ENCODE results near the gene MRPS2.
"Not testable (repeated sequence)": the region's sequence is repeated elsewhere in the genome, so short reads cannot be mapped to it uniquely, and the experiment has no call there.

MRPS2 gene

DNA sequence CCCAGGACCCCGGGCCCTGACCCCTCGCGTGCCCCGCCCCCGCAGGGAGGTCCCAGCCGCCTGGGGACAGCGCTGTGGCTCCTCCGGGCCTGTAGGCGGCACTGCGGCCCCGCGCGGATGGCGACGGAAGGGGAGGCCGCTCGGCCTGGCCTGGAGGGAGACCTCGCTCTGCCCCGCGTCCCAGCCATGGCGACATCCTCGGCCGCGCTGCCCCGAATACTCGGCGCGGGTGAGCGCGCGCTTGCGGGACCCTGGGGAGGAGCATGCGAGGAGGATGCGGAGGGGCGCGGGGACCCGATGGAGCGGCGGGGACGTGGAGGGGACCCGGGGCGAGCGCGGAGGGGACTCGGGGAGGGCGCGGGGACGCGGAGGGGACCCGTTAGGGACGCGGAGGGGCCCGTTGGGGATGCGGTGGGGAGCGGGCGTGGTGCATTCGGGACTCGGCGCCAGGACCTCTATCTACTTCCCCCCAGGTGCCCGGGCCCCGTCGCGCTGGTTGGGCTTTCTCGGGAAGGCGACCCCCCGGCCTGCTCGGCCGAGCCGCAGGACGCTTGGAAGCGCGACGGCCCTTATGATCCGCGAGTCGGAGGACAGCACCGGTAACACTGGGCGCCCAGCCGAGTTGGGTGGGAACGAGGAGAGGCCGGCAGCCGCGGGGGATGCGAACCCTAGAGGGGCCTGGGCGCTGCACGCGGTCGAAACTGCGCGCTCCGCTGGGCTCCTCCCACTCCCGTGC lies at the start of gene MRPS2:
Gene MRPS2, plus strand, starts transcription at position 158 of the 736 bp plus-strand sequence. Its CDS starts 29 bp downstream, at position 187.
- no peak for FAIRE-seq

DNA sequence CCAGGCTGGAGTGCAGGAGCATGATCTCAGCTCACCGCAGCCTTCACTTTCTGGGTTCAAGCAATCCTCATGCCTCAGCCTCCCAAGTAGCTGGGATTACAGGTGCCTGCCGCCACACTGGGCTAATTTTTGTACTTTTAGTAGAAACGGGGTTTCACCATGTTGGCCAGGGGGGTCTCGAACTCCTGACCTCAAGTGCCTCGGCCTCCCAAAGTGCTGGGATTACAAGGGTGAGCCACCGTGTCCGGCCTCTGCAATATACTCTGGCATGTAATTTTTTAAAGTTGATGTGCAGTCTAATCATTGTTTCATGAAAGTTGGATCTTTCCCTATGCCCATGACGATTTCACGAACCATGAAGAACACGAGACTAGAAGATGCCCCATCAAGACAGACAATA lies 49.5 kb upstream of the MRPS2 start:
- FAIRE-seq = no peak

DNA sequence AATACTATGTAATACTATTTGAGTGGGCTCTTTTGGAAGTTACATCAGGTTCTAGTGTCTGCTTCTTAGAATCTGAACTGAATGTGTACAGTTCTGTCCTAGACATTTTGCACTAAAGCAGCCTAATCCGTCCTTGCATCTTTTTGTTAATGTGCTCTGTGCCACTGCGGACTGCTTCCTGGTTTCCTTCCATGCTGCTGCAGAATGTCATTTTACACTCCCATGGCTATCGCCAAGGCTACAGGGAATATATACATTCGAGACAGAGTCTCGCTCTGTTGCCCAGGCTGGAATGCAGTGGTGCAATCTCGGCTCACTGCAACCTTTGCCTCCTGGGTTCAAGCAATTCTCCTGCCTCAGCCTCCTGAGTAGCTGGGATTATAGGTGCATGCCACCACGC lies 48.6 kb upstream of the MRPS2 start:
- not testable (repeated sequence) for FAIRE-seq

DNA sequence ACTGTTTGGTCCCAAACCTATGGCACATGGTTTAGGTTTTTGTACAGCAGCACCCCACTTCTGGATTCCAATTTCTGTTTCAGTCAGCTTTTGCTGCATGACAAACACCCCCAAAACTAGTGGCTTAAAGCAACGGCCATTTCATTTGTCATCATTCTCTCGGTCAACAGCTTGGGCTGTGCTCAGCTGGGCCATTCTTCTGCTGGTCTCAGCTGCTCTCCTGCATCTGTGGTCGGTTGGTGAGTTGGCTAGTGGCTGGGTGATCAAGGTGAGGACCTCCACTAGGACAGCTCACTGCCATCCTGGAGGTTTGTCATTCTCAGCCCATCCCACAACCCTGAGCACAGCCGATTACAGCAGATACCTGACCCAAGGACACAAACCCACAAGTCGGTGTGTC lies 45.7 kb upstream of the MRPS2 start:
- FAIRE-seq = no peak

DNA sequence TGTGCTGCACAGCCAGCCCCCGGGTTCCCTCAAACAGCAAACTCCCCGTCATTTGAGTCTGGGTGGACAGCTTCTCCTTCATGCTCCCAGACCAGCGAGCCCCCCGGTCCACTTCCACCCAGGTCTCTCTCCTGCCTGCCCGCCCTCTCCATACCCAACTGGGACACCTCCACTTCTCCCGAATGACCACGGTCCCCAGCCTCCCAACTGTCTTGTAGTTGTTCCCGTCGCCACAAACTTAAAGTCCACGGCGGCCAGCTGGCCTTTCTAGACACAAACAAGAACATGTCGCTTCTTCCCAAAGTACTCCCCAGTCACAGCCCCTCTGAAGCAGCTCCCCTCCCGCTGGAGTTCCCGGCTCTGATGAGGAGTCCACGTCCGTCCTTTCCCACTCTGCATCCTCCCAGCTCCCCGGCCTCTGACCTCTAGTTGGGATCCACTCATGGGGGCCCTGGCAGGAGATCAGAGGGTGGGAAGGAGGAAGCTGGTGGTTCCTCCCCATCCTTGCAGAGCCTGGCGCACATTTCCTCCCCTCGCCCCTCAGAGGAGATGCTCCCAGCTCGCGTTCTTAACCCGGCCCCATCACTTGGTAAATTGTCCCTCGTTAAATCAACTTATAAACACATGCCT lies 45.0 kb upstream of the MRPS2 start:
- FAIRE-seq = no peak

DNA sequence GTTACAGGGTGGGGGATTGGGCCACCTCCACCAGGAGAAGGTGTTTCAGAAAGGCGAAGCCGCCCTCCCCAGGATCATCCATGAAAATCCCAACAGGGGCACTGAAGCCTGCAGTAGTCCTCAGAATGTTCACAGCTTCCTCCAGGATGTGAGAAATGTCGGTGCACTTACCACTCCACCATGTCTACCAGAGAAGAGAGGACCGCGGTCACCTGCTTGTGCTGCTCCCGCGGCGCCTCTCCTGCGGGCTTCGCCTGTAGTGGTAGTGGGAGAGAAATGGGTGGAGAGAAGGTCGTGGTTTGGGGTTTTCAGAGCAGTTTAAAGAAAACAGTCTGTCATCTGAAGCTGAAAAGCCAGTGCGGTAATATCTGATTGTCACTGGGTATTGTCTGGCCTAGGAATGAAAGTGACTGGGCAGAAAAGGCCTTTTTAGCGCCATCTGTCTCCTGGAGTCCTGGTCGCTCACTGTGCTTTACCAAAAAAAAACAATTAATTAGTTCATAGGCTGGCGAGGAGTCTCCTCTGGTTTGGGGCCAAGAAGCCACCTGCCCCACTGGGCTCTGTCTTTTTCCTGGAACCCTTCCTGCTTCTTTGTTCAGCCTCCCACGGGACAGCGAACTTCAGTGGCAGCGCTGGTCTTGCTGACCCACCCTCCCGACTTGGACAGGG lies 43.9 kb upstream of the MRPS2 start:
- FAIRE-seq = no peak

DNA sequence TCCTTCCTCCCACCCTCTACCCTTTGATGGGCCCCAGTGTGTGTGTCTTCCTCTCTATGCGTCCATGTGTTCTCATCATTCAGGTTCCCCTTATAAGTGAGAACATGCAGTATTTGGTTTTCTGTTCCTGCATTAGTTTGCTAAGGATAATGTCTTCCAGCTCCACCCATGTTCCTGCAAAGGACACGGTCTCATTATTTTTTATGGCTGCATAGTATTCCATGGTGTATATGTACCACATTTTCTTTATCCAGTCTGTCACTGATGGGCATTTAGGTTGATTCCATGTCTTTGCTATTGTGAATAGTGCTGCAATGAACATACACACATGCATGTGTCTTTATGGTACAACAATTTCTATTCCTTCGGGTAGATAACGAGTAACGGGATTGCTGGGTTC lies 42.0 kb upstream of the MRPS2 start:
- not testable (repeated sequence) for FAIRE-seq

DNA sequence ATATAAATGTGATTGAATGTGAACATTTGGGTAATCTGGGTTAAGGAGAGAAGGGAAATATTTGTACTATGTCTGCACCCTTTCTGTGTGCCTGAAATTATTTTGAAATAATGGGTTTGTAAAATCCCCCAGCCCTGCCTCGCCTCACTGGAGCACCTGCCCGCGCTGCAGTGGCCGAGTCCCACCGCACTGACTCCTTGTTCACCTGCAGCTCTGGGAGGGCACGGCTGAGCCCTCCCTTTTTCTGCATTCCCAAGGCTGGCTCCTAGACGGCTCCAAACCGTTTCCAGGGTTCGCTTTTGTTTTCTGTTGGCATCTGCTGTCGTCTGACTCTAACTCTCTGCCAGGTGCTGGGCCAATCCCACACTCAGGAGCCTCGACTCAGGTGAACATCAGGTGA lies 38.5 kb upstream of the MRPS2 start:
- no peak for FAIRE-seq

DNA sequence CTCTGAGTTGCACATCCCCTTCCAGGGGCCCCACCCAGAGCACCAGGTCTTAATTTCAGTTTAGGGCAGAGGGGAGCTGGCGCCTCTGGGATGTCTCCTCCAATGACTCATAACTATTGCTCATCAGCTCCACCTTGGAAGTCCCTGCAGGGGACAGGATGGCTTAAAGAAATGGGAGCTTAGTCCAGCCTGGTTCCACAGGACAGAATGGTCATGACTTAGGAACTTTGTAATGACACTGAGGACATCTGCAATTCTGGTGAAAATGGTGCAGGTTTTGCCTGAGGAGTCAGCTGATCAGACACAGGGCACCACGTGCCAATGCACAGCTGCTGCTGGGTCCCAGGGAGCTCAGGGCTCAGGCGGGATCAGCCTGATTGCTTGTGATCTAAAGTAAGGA lies 37.3 kb upstream of the MRPS2 start:
- no peak for FAIRE-seq

DNA sequence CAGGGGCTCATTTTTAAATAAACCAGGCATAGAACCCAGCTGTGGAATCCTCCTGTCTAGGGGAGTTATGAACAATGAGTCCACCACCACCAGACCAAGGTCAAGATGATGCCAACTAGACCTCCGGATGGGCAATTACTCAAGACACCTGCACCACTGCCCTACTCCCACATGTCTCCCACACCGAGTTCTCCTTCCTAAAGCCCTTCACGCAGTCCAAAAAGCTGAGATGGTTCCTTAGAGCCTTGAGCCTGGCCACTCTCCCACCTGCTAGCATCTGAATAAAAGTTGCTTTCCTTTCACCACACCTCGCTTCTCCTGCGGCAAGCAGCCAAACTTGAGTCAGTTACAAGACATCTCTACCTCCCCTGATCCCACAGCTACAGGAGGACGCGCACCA lies 36.3 kb upstream of the MRPS2 start:
- no peak for FAIRE-seq

DNA sequence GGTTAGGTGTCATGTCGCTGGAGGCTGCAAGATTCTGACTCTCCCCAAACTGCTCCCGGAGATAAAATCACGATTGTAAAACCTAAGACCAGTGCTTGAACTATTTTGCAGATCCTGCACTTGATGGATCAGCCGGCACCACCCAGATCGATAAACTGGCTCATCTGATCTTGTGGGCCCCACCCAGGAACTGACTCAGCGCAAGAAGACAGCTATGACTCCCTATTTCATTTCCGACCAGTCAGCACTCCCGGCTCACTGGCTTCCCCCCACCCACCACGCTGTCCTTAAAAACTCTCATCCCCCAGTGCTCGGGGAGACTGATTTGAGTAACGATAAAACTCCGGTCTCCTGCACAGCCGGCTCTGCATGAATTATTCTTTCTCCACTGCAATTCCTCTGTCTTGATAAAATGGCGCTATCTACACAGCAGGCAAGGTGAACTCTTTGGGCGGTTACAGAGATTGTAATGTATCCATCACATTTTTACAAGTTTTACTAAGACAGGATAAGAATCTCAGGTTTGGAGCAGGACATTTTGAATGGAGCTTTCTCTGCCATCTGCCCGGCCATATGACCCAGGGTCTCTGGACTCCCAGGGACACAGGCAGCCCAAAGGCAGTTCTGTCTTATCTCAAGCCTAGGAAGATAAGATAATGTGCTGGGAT lies 31.5 kb upstream of the MRPS2 start:
- no peak for FAIRE-seq

DNA sequence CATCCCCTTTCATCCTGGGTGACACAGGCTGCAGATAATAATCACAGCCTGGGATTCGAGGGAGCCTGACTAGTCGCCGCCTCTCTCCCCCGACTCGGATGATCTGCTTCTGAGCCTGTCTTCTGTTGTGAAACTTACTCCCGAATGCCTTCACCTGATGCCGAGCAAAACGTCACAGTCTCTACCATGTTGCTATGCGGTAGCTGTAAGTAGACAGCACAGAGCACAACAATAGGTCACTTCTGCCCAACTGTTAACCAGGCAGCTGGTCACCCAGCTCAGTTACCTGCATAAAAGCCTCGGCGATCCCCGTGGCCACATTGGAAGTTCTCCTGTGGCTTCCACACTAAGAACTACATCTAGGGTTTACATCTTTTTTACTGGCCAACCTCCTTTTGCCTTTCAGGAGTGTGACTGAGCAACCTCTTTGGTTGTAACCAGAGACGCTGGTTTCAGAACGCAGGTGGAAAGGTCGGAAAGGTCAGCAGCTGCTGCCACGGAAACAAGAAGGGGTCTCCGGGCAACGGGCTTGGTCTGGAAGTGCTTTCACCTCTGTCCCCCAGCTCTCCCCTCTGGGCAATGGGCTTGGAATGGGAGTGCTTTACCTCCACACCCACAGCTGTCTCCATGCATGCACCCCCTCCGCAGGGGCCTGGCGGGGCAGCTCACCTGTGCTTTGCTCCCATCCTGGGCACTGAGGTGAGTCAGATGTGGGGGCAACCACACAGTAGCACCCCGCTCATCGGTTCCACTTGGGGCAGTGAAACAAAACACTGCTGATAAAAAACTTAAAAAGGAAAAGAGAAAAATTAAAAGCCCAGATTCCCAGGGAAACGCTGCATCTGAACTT lies 28.5 kb upstream of the MRPS2 start:
- no peak for FAIRE-seq

DNA sequence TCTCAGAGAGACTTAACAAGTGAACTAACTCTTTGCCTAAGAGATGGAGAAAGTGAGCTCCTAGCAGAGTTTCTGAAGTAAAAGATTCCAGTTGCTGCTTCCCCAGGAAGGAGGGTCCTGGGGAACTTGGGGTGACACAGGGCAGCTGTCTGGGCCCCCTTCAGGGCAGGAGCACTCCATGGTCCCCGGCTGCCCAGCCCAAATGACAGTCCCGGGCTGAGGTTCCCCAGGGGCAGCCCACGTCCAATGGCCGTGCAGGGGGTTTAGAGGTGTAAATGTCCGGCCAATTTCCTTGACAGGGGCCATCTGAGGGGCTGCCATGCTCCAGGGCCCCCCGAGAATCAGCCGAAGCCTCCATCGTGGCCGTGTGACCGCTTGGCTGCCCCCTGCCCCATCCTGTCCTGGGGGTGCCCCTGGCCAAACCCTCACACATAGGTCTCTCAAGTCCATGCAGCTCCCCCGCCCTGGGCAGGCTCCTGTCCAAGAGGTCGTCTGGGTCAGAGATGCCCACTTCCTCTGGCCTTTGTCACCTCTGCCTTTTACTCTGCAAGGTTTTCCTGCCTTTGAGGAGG lies 26.4 kb upstream of the MRPS2 start:
- no peak for FAIRE-seq

DNA sequence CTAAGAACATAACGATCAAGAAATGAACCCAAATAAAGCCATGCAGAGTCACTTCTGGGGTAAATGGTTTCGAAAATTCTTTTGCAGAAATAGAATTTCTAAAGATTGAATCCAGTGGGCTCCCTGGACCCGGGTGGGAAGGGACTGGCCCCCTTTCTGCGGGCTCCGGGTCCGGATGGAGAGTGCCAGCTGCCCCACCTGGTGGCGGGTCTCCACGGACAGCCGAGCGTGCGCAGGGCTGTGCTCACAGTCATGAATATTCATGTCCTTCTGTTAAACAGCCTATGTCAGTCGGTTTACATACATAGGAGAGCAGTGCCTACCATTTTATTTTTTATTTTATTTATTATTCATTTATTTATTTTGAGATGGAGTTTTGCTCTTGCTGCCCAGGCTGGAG lies 25.6 kb upstream of the MRPS2 start:
- peak; percentile 41 for FAIRE-seq

DNA sequence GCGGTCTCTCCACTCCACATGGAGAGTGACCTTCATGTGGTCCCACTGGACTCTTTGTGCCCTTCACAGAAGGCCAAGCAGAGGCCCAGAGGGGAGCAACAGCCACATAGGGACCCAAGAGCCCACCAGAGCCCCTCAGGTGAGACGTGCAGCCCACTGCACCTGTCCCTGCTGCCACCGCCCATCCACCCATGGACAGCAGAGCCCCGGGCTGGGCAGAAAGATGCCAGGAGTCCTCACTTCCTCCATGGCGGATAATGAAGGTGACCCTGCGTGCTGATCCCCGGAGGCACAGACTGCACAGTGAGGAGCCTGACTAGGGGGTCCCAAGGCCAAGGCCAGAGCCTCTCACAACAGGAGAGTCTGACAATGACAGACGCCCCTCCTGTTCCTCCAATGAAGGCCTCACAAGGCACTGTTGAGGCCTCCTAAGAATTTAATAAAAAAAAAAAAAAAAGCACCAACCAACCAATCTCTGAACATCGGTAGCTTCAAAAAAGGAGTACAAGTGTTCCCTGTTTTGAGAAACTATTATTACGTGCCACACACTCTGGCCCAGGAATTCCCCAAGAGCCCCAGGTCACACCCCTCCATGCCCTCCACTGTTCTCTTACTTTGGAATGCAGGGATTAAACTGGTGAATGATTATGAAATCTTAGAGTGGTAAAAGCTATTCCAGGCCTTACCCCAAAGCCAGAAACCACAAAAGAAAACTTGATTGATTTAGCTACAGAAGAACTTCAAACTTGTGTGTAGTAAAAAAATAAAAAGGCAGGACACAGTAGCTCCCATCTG lies 23.7 kb upstream of the MRPS2 start:
- FAIRE-seq = no peak

DNA sequence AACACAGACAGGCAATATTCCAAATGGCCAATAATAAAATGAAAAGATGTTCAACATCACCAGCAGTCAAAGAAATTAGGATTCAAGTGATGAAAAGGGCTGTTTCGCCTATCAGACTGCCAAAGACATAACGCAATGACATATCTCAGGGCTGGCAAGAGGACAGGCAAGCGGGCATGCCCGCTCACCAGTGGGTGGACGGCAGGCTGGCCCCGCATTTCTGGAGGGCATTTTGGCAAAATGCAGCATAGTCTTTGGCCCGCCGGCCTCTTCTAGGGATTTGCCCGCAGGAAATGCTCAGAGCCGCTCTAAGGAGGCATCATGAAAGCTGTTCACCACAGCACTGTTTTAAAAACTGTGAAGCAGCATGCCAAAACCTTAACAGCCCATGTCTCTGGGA lies 22.3 kb upstream of the MRPS2 start:
- no peak for FAIRE-seq

DNA sequence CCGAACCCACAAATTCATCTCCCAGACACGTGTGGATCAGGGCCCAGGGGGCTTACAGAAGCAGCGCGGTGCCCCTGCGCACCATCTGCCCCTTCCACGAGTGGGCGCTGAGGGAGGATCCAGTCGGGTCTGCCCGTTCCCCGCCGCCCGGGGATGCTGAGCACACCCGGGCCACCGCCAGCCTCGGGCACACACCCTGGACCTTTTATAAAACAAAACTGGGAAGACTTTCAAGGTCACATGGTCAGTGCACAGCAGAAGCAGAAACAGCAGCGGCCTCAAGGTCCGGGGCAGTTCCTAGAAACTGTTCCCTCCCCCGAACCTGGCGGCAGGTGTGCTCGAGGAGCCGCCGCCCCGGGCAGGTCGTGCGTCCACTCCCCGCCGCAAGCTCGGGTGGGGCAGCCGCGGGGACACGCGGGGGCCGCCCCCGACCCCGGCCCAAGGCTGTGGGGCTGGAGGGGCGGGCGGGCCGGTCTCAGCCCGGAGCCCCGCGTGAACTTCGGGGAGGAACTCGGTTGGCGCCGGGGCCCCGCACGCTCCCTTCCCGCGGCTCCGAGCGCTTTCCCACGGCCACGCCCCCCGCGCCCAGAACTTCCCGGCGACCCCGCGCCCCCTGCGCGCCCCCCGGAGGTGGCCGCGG lies 21.5 kb upstream of the MRPS2 start:
- FAIRE-seq = no peak

DNA sequence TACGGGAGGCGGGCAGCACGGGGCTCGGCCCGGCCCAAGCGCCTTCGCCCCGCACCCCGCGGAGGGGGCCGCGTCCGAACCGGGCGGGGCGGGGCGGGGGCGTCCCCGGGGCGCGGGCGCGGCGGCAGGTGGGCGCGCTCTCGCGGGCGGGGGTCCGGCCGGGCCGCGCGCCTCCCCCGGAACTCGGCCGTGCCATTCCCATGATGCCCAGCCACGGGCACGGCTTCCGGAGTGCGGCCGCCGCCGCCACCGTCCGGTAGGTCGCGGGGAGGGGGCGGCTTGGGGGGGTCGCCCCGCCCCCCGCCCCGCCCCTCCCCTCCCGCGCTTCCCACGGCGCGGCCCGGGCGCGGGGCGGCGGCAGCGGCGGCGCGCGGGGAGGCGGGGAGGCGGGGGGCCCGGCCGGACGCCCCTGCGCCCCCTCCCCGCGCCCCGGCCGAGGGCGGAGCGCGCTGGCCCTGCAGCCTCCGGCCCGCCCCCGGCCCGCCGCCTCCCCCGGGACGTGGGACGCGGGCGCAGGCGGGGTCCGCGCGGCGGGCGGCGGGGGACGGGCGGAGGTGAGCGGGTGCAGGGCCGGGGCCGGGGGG lies 20.9 kb upstream of the MRPS2 start, which contains the start of gene PPP1R26:
Gene PPP1R26, plus strand, starts transcription at position 314 of the 584 bp plus-strand sequence. CDS start 4,729 bp downstream, outside the sequence.
- no peak for FAIRE-seq

DNA sequence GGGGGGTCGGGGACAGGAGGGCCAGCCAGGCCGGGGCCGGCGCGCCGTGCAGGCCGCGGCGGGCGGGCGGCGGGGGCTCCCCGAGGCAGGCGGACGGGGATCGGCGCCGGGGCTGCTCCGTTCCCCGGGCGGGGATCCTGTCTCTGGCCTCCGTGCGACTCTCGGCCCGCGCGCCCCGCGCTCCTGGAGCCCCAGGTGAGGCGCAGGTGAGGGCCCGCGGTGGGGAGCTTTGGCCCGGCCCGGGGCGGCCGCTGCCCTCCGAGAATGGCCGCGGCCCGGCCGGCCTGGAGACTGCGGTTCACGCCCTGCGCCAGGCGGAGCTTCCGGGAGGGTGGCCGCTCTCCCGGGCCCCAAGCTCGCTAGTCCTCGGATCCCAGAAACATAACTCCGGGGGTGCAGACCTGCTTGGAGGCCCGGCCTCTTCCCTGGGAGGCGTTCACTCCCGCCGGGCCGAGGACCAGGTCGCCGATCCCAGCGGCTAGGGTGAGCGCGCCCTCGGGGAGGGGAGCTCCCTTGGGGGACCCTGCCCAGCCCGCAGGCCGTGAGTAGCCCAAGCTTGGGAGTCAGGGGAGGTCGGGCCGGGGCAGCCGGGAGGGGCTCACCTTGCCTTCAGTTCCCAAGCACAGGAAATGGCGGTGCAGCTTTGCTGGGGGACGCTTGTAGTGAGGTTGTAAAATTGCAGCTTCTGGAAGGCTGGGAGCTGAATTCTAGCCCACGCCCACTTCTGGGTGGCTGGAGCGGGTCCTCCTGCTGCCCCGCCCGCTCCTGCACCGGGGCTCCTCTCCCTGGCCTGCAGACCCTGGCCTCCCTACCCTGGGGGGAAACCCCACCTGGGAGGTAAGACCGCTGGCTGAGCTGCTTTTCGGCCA lies 20.2 kb upstream of the MRPS2 start:
- no peak for FAIRE-seq
